Astrocyte (in vitro differentiated cells and primary cell): ENCODE results near the gene MAP1LC3C.

Experiments
- CTCF ChIP-seq: IDR thresholded peaks from 2 replicates; pipeline ENCODE4 v1.5.1; 2011; ENCODE audit warnings: low read depth, mild to moderate bottlenecking, inconsistent platforms, low read length, moderate library complexity; ENCODE audit not compliant: insufficient read depth
- EZH2 ChIP-seq: IDR thresholded peaks from 2 replicates; pipeline ENCODE4 v1.6.1; 2012; ENCODE audit warnings: mild to moderate bottlenecking, low read length, inconsistent platforms; ENCODE audit not compliant: insufficient read depth

- TF ChIP-seq CTCF = no peak
- TF ChIP-seq EZH2 = no peak
Measured at GRCh38 chr1:242030071-242030470, 31.2 kb upstream of the MAP1LC3C start.
